Measurements from ENCODE around the gene MMEL1.
"Not testable (repeated sequence)": the region's sequence is repeated elsewhere in the genome, so short reads cannot be mapped to it uniquely, and the experiment has no call there.

MMEL1 gene, protein sequence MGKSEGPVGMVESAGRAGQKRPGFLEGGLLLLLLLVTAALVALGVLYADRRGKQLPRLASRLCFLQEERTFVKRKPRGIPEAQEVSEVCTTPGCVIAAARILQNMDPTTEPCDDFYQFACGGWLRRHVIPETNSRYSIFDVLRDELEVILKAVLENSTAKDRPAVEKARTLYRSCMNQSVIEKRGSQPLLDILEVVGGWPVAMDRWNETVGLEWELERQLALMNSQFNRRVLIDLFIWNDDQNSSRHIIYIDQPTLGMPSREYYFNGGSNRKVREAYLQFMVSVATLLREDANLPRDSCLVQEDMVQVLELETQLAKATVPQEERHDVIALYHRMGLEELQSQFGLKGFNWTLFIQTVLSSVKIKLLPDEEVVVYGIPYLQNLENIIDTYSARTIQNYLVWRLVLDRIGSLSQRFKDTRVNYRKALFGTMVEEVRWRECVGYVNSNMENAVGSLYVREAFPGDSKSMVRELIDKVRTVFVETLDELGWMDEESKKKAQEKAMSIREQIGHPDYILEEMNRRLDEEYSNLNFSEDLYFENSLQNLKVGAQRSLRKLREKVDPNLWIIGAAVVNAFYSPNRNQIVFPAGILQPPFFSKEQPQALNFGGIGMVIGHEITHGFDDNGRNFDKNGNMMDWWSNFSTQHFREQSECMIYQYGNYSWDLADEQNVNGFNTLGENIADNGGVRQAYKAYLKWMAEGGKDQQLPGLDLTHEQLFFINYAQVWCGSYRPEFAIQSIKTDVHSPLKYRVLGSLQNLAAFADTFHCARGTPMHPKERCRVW

DNA sequence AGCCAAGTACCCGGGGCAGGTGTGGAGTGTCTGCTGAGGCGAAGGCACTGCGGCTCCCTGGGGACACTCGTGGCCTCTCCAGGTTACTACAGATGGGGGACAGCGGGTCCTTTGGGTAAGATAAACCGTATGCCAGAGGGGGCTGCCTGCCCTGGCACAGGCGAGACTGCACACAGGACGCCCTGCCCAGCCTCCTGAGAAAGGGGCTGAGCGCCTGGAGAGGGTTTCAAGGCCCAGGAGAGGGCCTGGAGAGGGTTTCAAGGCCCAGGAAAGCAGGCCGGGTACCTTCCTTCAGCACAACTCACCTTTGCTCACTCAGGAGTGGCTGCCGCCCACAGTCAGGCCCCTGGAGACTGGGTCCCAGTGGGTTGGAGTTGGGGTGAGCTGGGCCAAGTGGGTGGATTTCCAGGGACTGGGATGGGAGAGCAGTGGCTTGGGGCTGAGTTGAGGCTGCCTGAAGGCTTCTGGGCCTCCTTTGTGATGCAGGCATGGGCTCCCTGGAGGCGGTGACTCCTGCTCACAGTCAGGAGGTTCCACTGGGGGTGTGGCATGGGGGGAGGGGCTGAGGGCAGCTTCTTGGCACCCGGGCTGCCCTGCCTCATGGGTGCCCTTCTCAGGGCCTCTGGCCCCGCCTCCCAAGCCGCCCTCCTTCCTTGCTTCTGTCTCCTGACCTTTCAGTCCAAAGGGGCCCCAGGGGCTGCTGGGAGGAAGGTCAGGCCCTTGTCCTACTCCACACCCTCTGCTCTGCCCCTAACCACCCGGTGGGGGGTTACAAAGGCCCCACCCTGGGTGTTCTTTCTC is at the start of gene MMEL1:
TSS of gene MMEL1 (minus strand) at position 456 of the 801 bp plus-strand sequence. CDS start 3,532 bp downstream, outside the sequence.
- DNase-seq (ENCODE audit: low read depth in 1 of 2, low spot score in 1 of 2) = no peak

DNA sequence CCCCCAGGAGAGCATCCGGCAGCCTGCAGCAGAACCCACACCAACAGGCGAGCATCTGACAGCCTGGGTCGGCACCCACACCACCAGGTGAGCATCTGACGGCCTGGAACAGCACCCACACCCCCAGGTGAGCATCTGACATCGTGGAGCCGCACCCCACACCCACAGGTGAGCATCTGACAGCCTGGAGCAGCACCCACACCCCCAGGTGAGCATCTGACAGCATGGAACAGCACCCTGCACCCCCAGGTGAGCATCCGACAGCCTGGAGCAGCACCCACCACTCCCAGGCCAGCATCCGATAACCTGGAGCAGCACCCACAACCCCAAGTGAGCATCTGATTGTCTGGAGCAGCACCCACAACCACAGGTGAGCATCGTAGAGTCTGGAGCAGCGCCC is 43.9 kb upstream of the MMEL1 start:
- not testable (repeated sequence) for DNase-seq (ENCODE audit: low read depth in 1 of 2, low spot score in 1 of 2)

DNA sequence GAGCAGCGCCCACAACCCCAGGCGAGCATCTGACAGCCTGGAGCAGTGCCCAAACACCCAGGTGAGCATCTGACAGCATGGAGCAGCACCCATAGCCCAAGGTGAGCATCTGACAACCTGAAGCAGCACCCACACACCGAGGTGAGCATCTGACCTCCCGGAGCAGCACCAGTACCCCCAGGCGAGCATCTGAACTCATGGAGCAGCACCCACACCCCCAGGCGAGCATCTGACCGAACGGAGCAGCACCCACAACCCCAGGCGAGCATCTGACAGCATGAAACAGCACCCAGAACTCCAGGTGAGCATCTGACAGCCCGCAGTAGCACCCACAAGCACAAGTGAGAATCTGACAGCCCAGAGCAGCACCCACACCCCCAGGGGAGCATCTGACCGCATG is 38.8 kb upstream of the MMEL1 start:
- DNase-seq (ENCODE audit: low read depth in 1 of 2, low spot score in 1 of 2) = not testable (repeated sequence)

DNA sequence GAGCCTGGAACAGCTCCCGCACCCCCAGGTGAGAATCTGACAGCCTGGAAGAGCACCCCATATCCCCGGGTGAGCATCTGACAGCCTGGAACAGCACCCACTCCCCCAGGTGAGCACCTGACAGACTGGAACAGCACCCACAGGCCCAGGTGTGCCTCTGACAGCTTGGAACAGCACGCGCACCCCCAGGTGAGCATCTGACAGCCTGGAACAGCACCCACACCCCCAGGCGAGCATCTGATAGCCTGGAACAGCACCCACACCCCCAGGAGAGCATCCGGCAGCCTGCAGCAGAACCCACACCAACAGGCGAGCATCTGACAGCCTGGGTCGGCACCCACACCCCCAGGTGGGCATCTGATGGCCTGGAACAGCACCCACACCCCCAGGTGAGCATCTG is 27.0 kb upstream of the MMEL1 start:
- not testable (repeated sequence) for DNase-seq (ENCODE audit: low read depth in 1 of 2, low spot score in 1 of 2)

DNA sequence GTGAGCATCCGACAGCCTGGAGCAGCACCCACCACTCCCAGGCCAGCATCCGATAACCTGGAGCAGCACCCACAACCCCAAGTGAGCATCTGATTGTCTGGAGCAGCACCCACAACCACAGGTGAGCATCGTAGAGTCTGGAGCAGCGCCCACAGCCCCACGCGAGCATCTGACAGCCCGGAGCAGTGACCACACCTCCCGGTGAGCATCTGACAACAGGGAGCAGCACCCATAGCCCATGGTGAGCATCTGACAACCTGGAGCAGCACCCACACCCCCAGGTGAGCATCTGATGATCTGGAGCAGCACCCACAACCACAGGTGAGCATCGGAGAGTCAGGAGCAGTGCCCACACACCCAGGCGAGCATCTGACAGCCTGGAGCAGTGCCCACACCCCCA is 25.1 kb upstream of the MMEL1 start:
- DNase-seq (ENCODE audit: low read depth in 1 of 2, low spot score in 1 of 2) = not testable (repeated sequence)

DNA sequence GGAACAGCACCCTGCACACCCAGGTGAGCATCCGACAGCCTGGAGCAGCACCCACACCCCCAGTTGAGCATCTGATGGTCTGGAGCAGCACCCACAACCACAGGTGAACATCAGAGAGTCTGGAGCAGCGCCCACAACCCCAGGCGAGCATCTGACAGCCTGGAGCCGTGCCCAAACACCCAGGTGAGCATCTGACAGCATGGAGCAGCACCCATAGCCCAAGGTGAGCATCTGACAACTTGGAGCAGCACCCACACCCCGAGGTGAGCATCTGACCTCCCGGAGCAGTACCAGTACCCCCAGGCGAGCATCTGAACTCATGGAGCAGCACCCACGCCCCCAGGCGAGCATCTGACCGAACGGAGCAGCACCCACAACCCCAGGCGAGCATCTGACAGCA is 24.3 kb upstream of the MMEL1 start:
- DNase-seq (ENCODE audit: low read depth in 1 of 2, low spot score in 1 of 2) = not testable (repeated sequence)

DNA sequence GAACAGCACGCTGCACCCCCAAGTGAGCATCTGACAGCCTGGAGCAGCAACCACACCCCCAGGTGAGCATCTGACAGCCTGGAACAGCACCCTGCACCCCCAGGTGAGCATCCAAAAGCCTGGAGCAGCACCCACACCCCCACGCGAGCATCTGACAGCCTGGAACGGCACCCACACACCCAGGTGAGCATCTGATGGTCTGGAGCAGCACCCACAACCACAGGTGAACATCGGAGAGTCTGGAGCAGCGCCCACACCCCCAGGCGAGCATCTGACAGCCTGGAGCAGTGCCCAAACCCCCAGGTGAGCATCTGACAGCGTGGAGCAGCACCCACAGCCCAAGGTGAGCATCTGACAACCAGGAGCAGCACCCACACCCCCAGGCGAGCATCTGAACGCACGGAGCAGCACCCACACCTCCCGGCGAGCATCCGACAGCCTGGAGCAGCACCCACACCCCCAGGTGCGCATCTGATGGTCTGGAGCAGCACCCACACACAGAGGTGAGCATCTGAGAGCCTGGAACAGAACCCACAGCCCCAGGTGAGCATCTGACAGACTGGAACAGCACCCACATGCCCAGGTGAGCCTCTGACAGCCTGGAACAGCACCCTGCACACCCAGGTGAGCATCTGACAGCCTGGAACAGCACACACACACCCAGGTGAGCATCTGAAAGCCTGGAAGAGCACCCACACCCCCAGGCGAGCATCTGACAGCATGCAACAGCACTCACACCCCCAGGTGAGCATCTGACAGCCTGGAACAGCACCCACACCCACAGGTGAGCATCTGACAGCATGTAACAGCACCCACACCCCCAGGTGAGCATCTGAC is 23.0 kb upstream of the MMEL1 start:
- DNase-seq (ENCODE audit: low read depth in 1 of 2, low spot score in 1 of 2) = not testable (repeated sequence)

DNA sequence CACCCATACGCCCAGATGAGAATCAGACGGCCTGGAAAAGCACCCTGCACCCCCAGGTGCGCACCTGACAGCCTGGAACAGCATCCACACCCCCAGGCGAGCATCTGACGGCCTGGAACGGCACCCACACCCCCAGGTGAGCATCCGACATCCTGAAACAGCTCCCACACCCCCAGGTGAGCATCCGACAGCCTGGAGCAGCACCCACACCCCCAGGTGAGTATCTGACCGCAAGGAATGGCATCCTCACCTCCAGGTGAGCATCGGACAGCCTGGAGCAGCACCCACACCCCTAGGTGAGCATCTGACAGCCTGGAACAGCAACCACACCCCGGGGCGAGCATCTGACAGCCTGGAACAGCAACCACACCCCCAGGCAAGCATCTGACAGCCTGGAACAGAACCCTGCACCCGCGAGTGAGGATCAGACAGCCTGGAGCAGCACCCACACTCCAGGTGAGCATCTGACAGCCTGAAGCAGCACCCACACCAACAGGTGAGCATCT is 21.7 kb upstream of the MMEL1 start:
- not testable (repeated sequence) for DNase-seq (ENCODE audit: low read depth in 1 of 2, low spot score in 1 of 2)

DNA sequence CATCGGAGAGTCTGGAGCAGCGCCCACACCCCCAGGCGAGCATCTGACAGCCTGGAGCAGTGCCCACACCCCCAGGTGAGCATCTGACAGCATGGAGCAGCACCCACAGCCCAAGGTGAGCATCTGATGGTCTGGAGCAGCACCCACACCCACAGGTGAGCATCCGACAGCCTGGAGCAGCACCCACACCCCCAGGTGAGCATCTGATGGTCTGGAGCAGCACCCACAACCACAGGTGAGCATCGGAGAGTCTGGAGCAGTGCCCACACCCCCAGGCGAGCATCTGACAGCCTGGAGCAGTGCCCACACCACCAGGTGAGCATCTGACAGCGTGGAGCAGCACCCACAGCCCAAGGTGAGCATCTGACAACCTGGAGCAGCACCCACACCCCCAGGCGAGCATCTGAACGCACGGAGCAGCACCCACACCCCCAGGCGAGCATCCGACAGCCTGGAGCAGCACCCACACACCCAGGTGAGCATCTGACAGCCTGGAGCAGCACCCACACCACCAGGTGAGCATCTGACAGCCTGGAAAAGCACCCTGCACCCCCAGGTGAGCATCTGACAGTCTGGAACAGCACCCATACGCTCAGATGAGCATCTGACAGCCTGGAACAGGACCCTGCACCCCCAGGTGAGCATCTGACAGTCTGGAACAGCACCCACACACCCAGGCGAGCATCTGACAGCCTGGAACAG is 21.1 kb upstream of the MMEL1 start:
- DNase-seq (ENCODE audit: low read depth in 1 of 2, low spot score in 1 of 2) = not testable (repeated sequence)

DNA sequence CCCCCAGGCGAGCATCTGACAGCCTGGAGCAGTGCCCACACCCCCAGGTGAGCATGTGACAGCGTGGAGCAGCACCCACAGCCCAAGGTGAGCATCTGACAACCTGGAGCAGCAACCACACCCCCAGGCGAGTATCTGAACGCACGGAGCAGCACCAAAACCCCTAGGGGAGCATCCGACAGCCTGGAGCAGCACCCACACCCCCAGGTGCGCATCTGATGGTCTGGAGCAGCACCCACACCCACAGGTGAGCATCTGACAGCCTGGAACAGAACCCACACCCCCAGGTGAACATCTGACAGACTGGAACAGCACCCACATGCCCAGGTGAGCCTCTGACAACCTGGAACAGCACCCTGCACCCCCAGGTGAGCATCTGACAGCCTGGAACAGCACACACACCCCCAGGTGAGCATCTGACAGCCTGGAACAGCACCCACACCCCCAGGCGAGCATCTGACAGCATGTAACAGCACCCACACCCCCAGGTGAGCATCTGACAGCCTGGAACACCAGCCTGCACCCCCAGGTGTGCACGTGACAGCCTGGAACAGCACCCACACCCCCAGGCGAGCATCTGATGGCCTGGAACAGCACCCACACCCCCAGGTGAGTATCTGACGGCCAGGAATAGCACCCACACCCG is 20.2 kb upstream of the MMEL1 start:
- not testable (repeated sequence) for DNase-seq (ENCODE audit: low read depth in 1 of 2, low spot score in 1 of 2)

DNA sequence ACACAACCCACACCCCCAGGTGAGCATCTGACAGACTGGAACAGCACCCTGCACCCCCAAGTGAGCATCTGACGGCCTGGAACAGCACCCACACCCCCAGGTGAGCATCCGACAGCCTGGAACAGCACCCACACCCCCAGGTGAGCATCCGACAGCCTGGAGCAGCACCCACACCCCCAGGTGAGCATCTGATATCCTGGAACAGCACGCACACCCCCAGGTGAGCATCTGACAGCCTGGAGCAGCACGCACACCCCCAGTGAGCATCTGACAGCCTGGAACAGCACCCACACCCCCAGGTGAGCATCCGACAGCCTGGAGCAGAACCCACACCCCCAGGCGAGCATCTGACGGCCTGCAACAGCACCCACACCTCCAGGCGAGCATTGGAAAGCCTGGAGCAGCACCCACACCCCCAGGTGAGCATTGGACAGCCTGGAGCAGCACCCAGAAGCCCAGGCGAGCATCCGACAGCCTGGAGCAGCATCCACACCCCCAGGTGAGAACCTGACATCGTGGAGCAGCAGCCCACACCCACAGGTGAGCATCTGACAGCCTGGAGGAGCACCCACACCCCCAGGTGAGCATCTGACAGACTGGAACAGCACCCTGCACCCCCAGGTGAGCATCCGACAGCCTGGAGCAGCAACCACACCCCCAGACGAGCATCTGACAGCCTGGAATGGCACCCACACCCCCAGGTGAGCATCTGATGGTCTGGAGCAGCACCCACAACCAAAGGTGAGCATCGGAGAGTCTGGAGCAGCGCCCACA is 19.5 kb upstream of the MMEL1 start:
- not testable (repeated sequence) for DNase-seq (ENCODE audit: low read depth in 1 of 2, low spot score in 1 of 2)

DNA sequence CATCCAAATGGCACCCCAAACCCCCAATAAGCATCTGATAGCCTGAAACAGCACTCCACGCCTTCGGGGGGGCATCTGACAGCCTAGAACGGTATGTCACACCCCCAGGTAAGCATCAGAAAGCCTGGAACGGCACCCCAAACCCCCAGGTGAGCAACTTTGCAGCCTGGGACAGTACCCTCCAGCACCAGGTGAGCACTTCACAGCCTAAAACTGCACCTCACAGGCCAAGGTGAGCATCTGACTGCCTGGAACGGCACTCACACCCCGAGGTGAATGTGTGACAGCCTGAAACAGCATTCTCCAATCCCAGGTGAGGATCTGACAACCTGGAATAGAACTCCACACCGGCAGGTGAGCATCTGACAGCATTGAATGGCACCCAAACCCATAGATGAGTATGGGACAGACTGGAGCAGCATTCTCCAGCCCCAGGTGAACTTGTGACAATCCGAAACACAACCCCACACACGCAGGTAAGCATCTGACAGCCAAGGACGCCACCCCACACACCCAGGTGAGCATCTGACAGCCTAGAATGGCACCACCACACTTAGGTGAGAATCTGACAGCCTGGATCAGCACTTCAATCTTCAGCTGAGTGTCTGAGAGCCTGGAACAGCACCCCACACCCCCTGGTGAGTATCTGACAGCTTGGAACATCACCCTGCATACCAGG is 18.3 kb upstream of the MMEL1 start:
- no peak for DNase-seq (ENCODE audit: low read depth in 1 of 2, low spot score in 1 of 2)

DNA sequence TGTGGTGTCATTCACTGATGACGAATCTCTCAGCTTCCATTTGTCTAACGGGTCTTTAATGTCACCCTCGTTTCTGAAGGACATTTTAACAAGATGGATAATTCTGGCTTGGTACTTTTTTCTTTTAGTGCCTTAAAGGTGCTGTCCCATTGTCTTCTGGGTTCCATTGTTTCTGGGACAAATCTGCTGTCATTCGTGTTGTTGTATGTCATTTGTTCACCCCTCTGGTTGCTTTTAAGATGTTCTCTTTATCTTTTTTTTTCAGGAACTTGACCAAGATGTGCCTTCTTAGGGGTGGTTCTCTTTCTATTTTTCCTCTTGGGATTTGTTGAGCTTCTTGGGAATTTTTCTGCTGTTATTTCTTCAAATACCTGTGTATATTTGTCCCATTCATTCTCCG is 14.0 kb upstream of the MMEL1 start:
- no peak for DNase-seq (ENCODE audit: low read depth in 1 of 2, low spot score in 1 of 2)

DNA sequence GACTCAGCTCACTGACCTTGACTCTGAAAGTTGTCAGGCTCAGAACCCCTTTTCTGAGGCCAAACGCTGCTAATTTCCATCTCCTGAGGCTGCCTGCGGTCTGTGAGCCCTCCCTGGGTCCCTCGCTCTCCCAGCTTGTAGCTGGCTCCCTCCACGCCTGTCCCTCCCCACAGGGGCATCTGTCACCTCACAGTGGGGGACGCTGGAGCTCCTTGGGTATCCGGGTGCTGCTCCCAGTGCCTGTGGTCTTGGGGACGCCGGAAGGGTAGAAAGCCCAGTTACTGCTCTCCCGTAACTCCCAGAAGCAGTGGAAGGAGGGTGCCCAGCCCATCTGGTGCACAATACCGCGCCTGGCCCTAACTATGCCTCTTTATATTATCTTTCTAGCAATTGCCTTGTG is 13.0 kb upstream of the MMEL1 start:
- DNase-seq (ENCODE audit: low read depth in 1 of 2, low spot score in 1 of 2) = no peak

DNA sequence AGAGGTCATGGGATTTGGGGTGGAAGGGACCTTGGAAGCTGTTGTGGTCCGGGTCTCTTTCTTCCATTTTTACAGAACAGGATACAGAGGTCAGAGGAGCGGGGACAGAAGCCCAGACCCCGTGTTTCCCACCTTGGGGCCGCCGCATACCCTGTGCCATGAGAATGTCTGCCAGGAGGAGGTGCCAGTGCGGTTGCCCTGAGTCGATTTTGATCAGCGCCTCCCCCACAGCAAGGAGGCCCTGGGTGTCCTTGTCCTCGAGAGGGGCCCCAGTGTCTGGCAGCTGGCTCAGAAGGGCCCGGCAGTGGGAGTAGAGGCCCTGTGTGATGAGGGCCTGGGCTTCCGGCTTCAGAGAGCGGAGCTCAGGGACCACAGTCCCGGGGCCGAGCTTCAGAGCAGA is 12.3 kb upstream of the MMEL1 start:
- no peak for DNase-seq (ENCODE audit: low read depth in 1 of 2, low spot score in 1 of 2)

DNA sequence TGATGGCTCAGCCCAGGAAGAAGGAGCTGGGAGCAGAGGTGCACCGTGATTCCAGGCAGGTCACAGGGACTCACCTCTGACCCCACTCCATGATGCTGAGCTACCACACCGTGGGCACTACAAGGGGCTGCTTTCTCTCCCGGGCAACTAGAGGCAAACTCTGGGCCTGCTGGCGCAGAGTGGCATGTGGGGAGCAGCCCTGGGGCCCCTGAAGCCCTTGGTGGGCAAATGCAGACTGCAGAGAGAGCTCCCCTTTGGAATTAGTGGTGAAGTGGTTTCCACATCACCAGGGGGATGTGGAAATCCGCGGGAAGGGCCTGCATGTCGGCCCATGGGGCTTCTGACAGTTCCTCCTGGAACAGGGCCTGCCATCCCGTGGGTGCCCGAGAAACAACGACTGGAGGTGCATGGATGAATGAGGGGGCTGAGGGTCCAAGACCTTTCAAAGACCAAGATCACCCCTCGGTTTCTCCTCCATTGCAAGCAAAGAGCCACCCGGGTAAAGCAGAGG is 11.8 kb upstream of the MMEL1 start:
- no peak for DNase-seq (ENCODE audit: low read depth in 1 of 2, low spot score in 1 of 2)

DNA sequence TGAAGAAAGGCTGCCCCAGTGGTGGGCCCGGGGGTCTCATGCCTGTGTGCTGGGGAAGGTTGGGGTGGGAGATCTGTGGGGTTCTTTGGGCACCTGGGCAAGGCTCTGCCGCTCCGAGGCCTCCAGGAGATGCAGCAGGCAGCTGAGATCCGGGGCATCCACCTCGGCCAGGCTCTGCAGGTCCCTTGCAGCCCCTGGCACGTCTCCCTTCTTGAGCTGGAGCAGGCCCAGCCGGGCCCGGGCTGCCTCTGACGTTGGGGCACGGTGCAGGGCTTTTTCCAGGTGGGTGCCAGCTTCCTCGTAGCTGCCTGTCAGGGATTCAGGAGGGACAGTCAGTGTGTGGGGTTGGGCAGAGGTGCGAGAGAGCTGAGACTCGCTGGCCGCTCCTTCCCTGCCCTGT is 11.4 kb upstream of the MMEL1 start:
- DNase-seq (ENCODE audit: low read depth in 1 of 2, low spot score in 1 of 2) = no peak

All from activated CD4-positive, alpha-beta T cell treated with anti-CD3 and anti-CD28 coated beads, Interleukin-2, amount 50 U/mL, for 24 hours (primary cell).